CD4-positive, alpha-beta T cell (primary cell): Measurements from ENCODE around the gene LPGAT1. TPM values are rescaled to one million over a fixed set of nuclear protein-coding genes. Genes with fewer than 3 reads are reported as not detected.

ENCODE experiments used
- ATAC-seq: fragments of 200-7000 bp; cut with Tn5 transposase; one replicate; pipeline ENCODE4 v1.10.0; 2022; ENCODE audit warnings: mild to moderate bottlenecking; ENCODE audit not compliant: poor library complexity
- CTCF ChIA-PET: fragments of 350-600 bp; sonication (Branson Sonifier 250); formaldehyde crosslinking; loops from one replicate; lab custom pipeline; 2021; ENCODE audit warnings: antibody characterized with exemption, inconsistent platforms; lab: Charles Lee
- POLR2A ChIA-PET: fragments of 350-600 bp; sonication (Branson Sonifier 250); formaldehyde crosslinking; loops from one replicate; lab custom pipeline; 2021; ENCODE audit warnings: antibody characterized with exemption, inconsistent platforms; lab: Charles Lee
- DNase-seq, 14 experiments: peaks; one replicate each; pipeline ENCODE4 v3.0.0-alpha.2; 2013 to 2020; ENCODE audit warnings: mixed read lengths in 2 of 14
- H3K27ac ChIP-seq, 2 donors: one replicate each; pipeline versions ENCODE4 v1.5.1 to v1.7.0; 2013; ENCODE audit warnings: low read length in 2 of 2, low read depth in 1 of 2, mild to moderate bottlenecking in 1 of 2
- H3K27me3 ChIP-seq, 2 experiments: 1 replicate in 1 of 2; 2 replicates in 1 of 2; pipeline versions ENCODE4 v1.6.1 to v1.7.0; 2013; ENCODE audit warnings: low read length in 2 of 2, control low read depth in 1 of 2, mild to moderate bottlenecking in 1 of 2, moderate library complexity in 1 of 2; ENCODE audit not compliant: insufficient read depth in 2 of 2, control insufficient read depth in 1 of 2
- H3K36me3 ChIP-seq: one replicate; pipeline ENCODE4 v1.6.1; 2013; ENCODE audit warnings: low read length, control low read depth; ENCODE audit not compliant: insufficient read depth
- H3K4me1 ChIP-seq: one replicate; pipeline ENCODE4 v1.6.1; 2013; ENCODE audit warnings: low read length, control low read depth; ENCODE audit not compliant: insufficient read depth
- H3K4me3 ChIP-seq: one replicate; pipeline ENCODE4 v1.5.1; 2013; ENCODE audit warnings: mild to moderate bottlenecking, low read length, moderate library complexity
- H3K9me3 ChIP-seq, 2 experiments: 1 replicate in 1 of 2; 2 replicates in 1 of 2; pipeline versions ENCODE4 v1.6.1 to v1.7.0; 2013; ENCODE audit warnings: low read length in 2 of 2, mild to moderate bottlenecking in 2 of 2, control low read depth in 1 of 2, moderate library complexity in 1 of 2; ENCODE audit not compliant: control insufficient read depth in 1 of 2, insufficient read depth in 1 of 2
- H3K27ac Mint-ChIP-seq: one replicate; pipeline ENCODE4 v1.8.0; 2020; ENCODE audit warnings: mixed read lengths
- H3K27me3 Mint-ChIP-seq: one replicate; pipeline ENCODE4 v1.8.0; 2021; ENCODE audit warnings: mixed read lengths
- H3K36me3 Mint-ChIP-seq: one replicate; pipeline ENCODE4 v1.8.0; 2021; ENCODE audit warnings: low read depth, mixed read lengths
- H3K4me1 Mint-ChIP-seq: one replicate; pipeline ENCODE4 v1.8.0; 2021; ENCODE audit warnings: low read depth, mixed read lengths
- H3K4me3 Mint-ChIP-seq: one replicate; pipeline ENCODE4 v1.8.0; 2020; ENCODE audit warnings: mild to moderate bottlenecking, mixed read lengths
- H3K9me3 Mint-ChIP-seq: one replicate; pipeline ENCODE4 v1.8.0; 2020; ENCODE audit warnings: mixed read lengths
- CTCF ChIP-seq: fragments of 200-600 bp; IDR thresholded peaks from one replicate; pipeline ENCODE4 v1.8.0; 2022; ENCODE audit warnings: antibody characterized with exemption, mild to moderate bottlenecking
- intact Hi-C, 2 experiments: fragments of 100-400 bp; cut with DNase I in 1 of 2; cut with micrococcal nuclease in 1 of 2; formaldehyde crosslinking; loops; one replicate each; pipeline versions ENCODE4 v1.15.1 to v1.9.0; 2023 to 2025; cut with DNase I, micrococcal nuclease
- total RNA-seq, 174 experiments: library from RNA in 2 of 174; stranded (reverse) in 2 of 174; gene quantifications; one replicate each; pipeline ENCODE4 v1.2.3 and lab custom pipeline; 2021 to 2026

Gene LPGAT1
- total RNA-seq, 2 experiments from 2014 or later, result 14.0 to 14.4 TPM

DNA sequence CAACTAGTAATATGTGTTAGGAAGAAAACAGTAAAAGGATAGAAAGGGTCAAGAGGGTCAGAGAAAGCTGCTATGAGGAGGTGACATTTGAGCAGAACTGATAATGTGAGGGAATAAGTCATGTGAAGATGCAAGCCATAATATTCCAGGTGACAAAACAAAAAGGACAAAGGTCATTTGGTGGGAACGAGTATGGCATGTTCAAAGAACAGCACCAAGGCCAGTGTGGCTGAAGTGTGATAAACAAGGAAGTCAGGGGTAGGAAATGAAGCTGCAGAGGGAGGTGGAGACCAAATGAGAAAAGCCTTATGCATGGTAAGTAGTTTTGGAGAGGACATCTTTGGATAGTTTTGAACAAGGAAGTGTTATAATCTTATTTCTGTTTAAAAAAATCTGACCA is 46.7 kb downstream of the LPGAT1 start:
- ChIA-PET POLR2A (interaction anchor here (0.7 kb wide), 1 partner anchor 1109 kb away, joined by 3 read pairs; no protein-coding TSS in a partner anchor), CTCF (no interaction called here)
- Mint-ChIP-seq H3K4me1 (no peaks in the 10 kb centered on the region), H3K27me3 (no peaks in the 10 kb centered on the region), H3K4me3 (no peak overlapping the region), H3K9me3 (no peaks in the 10 kb centered on the region), H3K36me3 (peaks cover 26% of the 10 kb centered on the region), H3K27ac (no peak overlapping the region)
- H3K4me1 ChIP-seq, result no peaks in the 10 kb centered on the region
- no peak for TF ChIP-seq CTCF
- H3K27ac ChIP-seq, result no peak overlapping the region
- intact Hi-C loops, result no loop called here
- no peaks in the 10 kb centered on the region for H3K27me3 ChIP-seq
- ATAC-seq, result no peak
- H3K4me3 ChIP-seq, result no peak overlapping the region
- H3K36me3 ChIP-seq, result peaks cover 16% of the 10 kb centered on the region
- DNase-seq, result peak in 1 of 14 experiments; percentile 18
- H3K9me3 ChIP-seq, result no peaks in the 10 kb centered on the region

- no peaks in the 10 kb centered on the region for H3K27me3 ChIP-seq
- Mint-ChIP-seq H3K36me3 (peaks cover 32% of the 10 kb centered on the region), H3K9me3 (no peaks in the 10 kb centered on the region), H3K4me1 (no peaks in the 10 kb centered on the region), H3K27me3 (no peaks in the 10 kb centered on the region), H3K4me3 (no peak overlapping the region), H3K27ac (no peak overlapping the region)
- H3K4me3 ChIP-seq, result no peak overlapping the region
- no peaks in the 10 kb centered on the region for H3K9me3 ChIP-seq
- intact Hi-C loops, result no loop called here
- TF ChIP-seq CTCF, result no peak
- no peak for ATAC-seq
- CTCF ChIA-PET, result no interaction called here
- POLR2A ChIA-PET, result interaction anchor here (0.7 kb wide), 1 partner anchor 1109 kb away, joined by 3 read pairs; no protein-coding TSS in a partner anchor
- H3K36me3 ChIP-seq, result peaks cover 18% of the 10 kb centered on the region
- no peak for DNase-seq
- H3K27ac ChIP-seq, result no peak overlapping the region
- H3K4me1 ChIP-seq, result no peaks in the 10 kb centered on the region
Observed at GRCh38 chr1:211783266-211783665, 47.3 kb downstream of the LPGAT1 start.

GRCh38 chr1:211781260-211781659 is 49.3 kb downstream of the LPGAT1 start:
- H3K4me1 ChIP-seq, result no peaks in the 10 kb centered on the region
- H3K36me3 Mint-ChIP-seq, result peaks cover 47% of the 10 kb centered on the region
- H3K27me3 Mint-ChIP-seq, result no peaks in the 10 kb centered on the region
- H3K9me3 ChIP-seq, result no peaks in the 10 kb centered on the region
- no peak for DNase-seq
- no peak for ATAC-seq
- no peaks in the 10 kb centered on the region for H3K9me3 Mint-ChIP-seq
- no peak overlapping the region for H3K4me3 Mint-ChIP-seq
- peaks cover 24% of the 10 kb centered on the region for H3K36me3 ChIP-seq
- ChIA-PET POLR2A (no interaction called here), CTCF (interaction anchor here (1.1 kb wide), 1 partner anchor 100 kb away, joined by 3 read pairs; no protein-coding TSS in a partner anchor)
- no peak overlapping the region for H3K27ac Mint-ChIP-seq
- H3K27me3 ChIP-seq, result no peaks in the 10 kb centered on the region
- intact Hi-C loops, result no loop called here
- no peak for TF ChIP-seq CTCF
- no peak overlapping the region for H3K4me3 ChIP-seq
- no peak overlapping the region for H3K27ac ChIP-seq
- H3K4me1 Mint-ChIP-seq, result no peaks in the 10 kb centered on the region
